Heart left ventricle (tissue), 13 donors: Measurements from ENCODE around the gene MT2A.

ENCODE experiments used
- CTCF ChIP-seq, 12 donors: fragments of 200-600 bp; sonication (generic) in 4 of 12; IDR thresholded peaks; one replicate each; pipeline versions ENCODE4 v1.5.0 to v1.8.0; 2018 to 2022; ENCODE audit warnings: antibody characterized with exemption in 12 of 12, mild to moderate bottlenecking in 5 of 12
- POLR2A ChIP-seq, 2 donors: fragments of 450-650 bp; IDR thresholded peaks; one replicate each; pipeline ENCODE4 v1.6.1; 2017; ENCODE audit warnings: antibody characterized with exemption in 2 of 2, mild to moderate bottlenecking in 2 of 2, moderate library complexity in 2 of 2
- donor health status: ischemic (EF 13 %, LVEDD 7.1; RV severe dilation, severe dysfunction).
- donor health status: DM: no; HTN: yes; CAD: no.
- donor health status: DM: no; HTN: no; CAD: no.
- donor health status: ischemic (EF 25% LVEDD 6.9; RV normal size, moderate dysfunction).
- donor health status: ischemic (EF 25% LVEDD 5.7; RV mildly dilated, moderate dysfunction).
- donor health status: ischemic (EF 35%, LVEDD 5.7; RV mildly dilated, moderate dysfunction).
- donor health status: nonischemic (EF 11% LVEDD 7.7; RV severe dilation, severe dysfunction).
- donor health status: DM: yes; HTN: yes; CAD: no.
- donor health status: PGD.
- donor health status: ischemic (EF 29% LVEDD 5.4; RV normal size, mild dysfunction).
- donor health status: nonischemic (EF 23%, LVEDD 6.1; RV moderate dilation, normal function).

- no peak for TF ChIP-seq CTCF (IDR thresholded peaks at IDR 0.05)
- TF ChIP-seq POLR2A (IDR thresholded peaks at IDR 0.05), result no peak
Measured at GRCh38 chr16:56633535-56633934, 25.2 kb downstream of the MT2A start.
